SH-SY5Y (cell line): ENCODE data around the gene UCN2.

Source experiments
- GATA2 ChIP-seq: IDR thresholded peaks from 2 replicates; pipeline ENCODE4 v1.6.1; 2011; ENCODE audit warnings: mild to moderate bottlenecking, low read depth, low read length
- GATA3 ChIP-seq: IDR thresholded peaks from 2 replicates; pipeline ENCODE4 v1.6.1; 2011; ENCODE audit warnings: low read depth, mild to moderate bottlenecking, low read length, moderate library complexity

- no peak for TF ChIP-seq GATA2
- no peak for TF ChIP-seq GATA3
Measured at GRCh38 chr3:48514431-48515227, 49.0 kb downstream of the UCN2 start.
